K562 (cell line): ENCODE measurements around the gene PPP4R1. TPM values are rescaled to one million over a fixed set of nuclear protein-coding genes. Genes with fewer than 3 reads are reported as not detected.

Source experiments
- ARID1B ChIP-seq: fragments of 450-650 bp; IDR thresholded peaks from 2 replicates; pipeline ENCODE4 v1.6.1; 2016; ENCODE audit warnings: antibody characterized with exemption, mild to moderate bottlenecking, inconsistent platforms
- ARID2 ChIP-seq: fragments of 450-650 bp; IDR thresholded peaks from 2 replicates; pipeline ENCODE4 v1.6.1; 2017; ENCODE audit warnings: antibody characterized with exemption, mild to moderate bottlenecking
- BHLHE40 ChIP-seq: IDR thresholded peaks from 2 replicates; pipeline ENCODE4 v1.6.1; 2011; ENCODE audit warnings: low read length, improper control_type of control experiment
- CC2D1A ChIP-seq: fragments of 450-650 bp; IDR thresholded peaks from 2 replicates; pipeline ENCODE4 v1.6.1; 2017; ENCODE audit warnings: mild to moderate bottlenecking
- DNMT1 ChIP-seq: fragments of 450-650 bp; IDR thresholded peaks from 2 replicates; pipeline ENCODE4 v1.6.1; 2016; ENCODE audit warnings: antibody characterized with exemption, mild to moderate bottlenecking
- FOXJ2 ChIP-seq: fragments of 200-800 bp; sonication (Bioruptor generic); IDR thresholded peaks from 2 replicates; pipeline ENCODE4 v1.6.1; 2016; ENCODE audit warnings: missing genetic modification characterization, missing compliant biosample characterization
- GABPB1 ChIP-seq: sonication (generic); formaldehyde crosslinking; IDR thresholded peaks from 2 replicates; pipeline ENCODE4 v1.8.0; 2022; ENCODE audit warnings: mild to moderate bottlenecking, missing genetic modification reagents
- HMG20B ChIP-seq: fragments of 250-450 bp; sonication (Bioruptor Pico); IDR thresholded peaks from 2 replicates; pipeline ENCODE4 v1.5.0; 2021; ENCODE audit warnings: mild to moderate bottlenecking
- HNRNPUL1 ChIP-seq: fragments of 200-400 bp; formaldehyde crosslinking; IDR thresholded peaks from 2 replicates; pipeline ENCODE4 v1.6.1; 2017; ENCODE audit warnings: low read length
- ILK ChIP-seq: fragments of 450-650 bp; IDR thresholded peaks from 2 replicates; pipeline ENCODE4 v1.6.1; 2016; ENCODE audit warnings: missing genetic modification characterization, low read depth, mild to moderate bottlenecking, missing compliant biosample characterization, moderate library complexity, borderline replicate concordance
- L3MBTL2 ChIP-seq: fragments of 450-650 bp; IDR thresholded peaks from 2 replicates; pipeline ENCODE4 v1.6.1; 2016; ENCODE audit warnings: mild to moderate bottlenecking, moderate library complexity
- PKNOX1 ChIP-seq: fragments of 450-650 bp; IDR thresholded peaks from 2 replicates; pipeline ENCODE4 v1.6.1; 2016
- RNF2 ChIP-seq: sonication (generic); IDR thresholded peaks from 2 replicates; pipeline ENCODE4 v1.6.1; 2016
- SAFB2 ChIP-seq: fragments of 200-400 bp; formaldehyde crosslinking; IDR thresholded peaks from 2 replicates; pipeline ENCODE4 v1.6.1; 2018; ENCODE audit warnings: borderline replicate concordance, low read length, low read depth, moderate library complexity; ENCODE audit not compliant: severe bottlenecking
- SIRT6 ChIP-seq: IDR thresholded peaks from one replicate; pipeline ENCODE4 v1.6.1; 2012; ENCODE audit warnings: low read depth, mild to moderate bottlenecking, control low read depth, inconsistent platforms, low read length, moderate library complexity
- SMAD3 ChIP-seq: fragments of 450-650 bp; formaldehyde crosslinking; conservative IDR thresholded peaks from 2 replicates; pipeline ENCODE4 v1.4.0; 2020; ENCODE audit warnings: mild to moderate bottlenecking
- SOX6 ChIP-seq: fragments of 450-650 bp; IDR thresholded peaks from 2 replicates; pipeline ENCODE4 v1.6.1; 2014; ENCODE audit warnings: mild to moderate bottlenecking
- TCF7 ChIP-seq: sonication (generic); IDR thresholded peaks from 2 replicates; pipeline ENCODE4 v1.6.1; 2016; ENCODE audit warnings: antibody characterized with exemption, borderline replicate concordance
- TFAP4 ChIP-seq: sonication (generic); formaldehyde crosslinking; IDR thresholded peaks from 2 replicates; pipeline ENCODE4 v1.8.0; 2022; ENCODE audit warnings: missing genetic modification reagents, mild to moderate bottlenecking, moderate library complexity, borderline replicate concordance
- ZFX ChIP-seq: sonication (generic); formaldehyde crosslinking; IDR thresholded peaks from 2 replicates; pipeline ENCODE4 v1.8.0; 2022; ENCODE audit warnings: mild to moderate bottlenecking, missing genetic modification reagents, moderate library complexity
- ZKSCAN1 ChIP-seq: fragments of 150-350 bp; IDR thresholded peaks from 2 replicates; pipeline ENCODE4 v1.6.1; 2016; ENCODE audit warnings: low read depth, low read length
- ZNF57 ChIP-seq: fragments of 450-650 bp; formaldehyde crosslinking; IDR thresholded peaks from 2 replicates; pipeline ENCODE4 v1.4.0; 2020; ENCODE audit warnings: mild to moderate bottlenecking, moderate library complexity
- ZNF717 ChIP-seq: fragments of 250-450 bp; sonication (Bioruptor Pico); IDR thresholded peaks from 2 replicates; pipeline ENCODE4 v1.5.0; 2021
- ZNF75A ChIP-seq: fragments of 450-650 bp; formaldehyde crosslinking; IDR thresholded peaks from 2 replicates; pipeline ENCODE4 v1.4.0; 2020; ENCODE audit warnings: mild to moderate bottlenecking
- polyA plus RNA-seq, 8 experiments: library from polyadenylated mRNA; depleted of rRNA in 4 of 8; stranded (reverse) in 5 of 8; unstranded in 3 of 8; fragments of >200 nt; fragmentation: Nextera tagmentation in 2 of 8; fragmentation: Illumina TruSeq in 1 of 8; extraction: Ambion mirVana in 2 of 8; extraction: Trizol in 1 of 8; gene quantifications; 2 replicates each; pipeline versions ENCODE4 v1.2.1 to v1.2.3, GENCODE V29; 2011 to 2014; ENCODE audit warnings: inconsistent platforms in 1 of 8, missing spikeins in 1 of 8
- total RNA-seq, 7 experiments: library from RNA; depleted of rRNA in 6 of 7; stranded (reverse); fragments of >200 nt in 6 of 7; fragmentation: Illumina TruSeq in 2 of 7; extraction: Trizol in 2 of 7; gene quantifications; 2 replicates each; pipeline versions ENCODE4 v1.2.1 to v1.2.3, GENCODE V29; 2011 to 2021; ENCODE audit warnings: low replicate concordance in 1 of 7
- TF ChIP-seq, protein P1 (sequence below): fragments of 450-650 bp; conservative IDR thresholded peaks from 2 replicates; pipeline ENCODE4 v1.6.1; 2016; ENCODE audit warnings: missing genetic modification characterization, low read depth, mild to moderate bottlenecking, missing compliant biosample characterization, moderate library complexity
- TF ChIP-seq, protein P2 (sequence below): fragments of 250-450 bp; sonication (Bioruptor Pico); IDR thresholded peaks from 2 replicates; pipeline ENCODE4 v1.8.0; 2021; ENCODE audit warnings: borderline replicate concordance, mild to moderate bottlenecking, moderate library complexity; ENCODE audit not compliant: poor library complexity, severe bottlenecking
- TF ChIP-seq, protein P3 (sequence below): IDR thresholded peaks from 2 replicates; pipeline ENCODE4 v1.6.1; 2011; ENCODE audit not compliant: insufficient read length; ENCODE audit errors: extremely low read depth
- TF ChIP-seq, protein P4 (sequence below): fragments of 250-450 bp; sonication (Bioruptor Pico); IDR thresholded peaks from 2 replicates; pipeline ENCODE4 v1.9.0; 2021; ENCODE audit warnings: mild to moderate bottlenecking

The PPP4R1 gene
- total and polyA plus RNA-seq, 9 of the 15 experiments (the other 6 are each of a cell fraction or from before 2014, with no cell fraction given), result 23.5 to 136 (median 84.5) TPM

DNA sequence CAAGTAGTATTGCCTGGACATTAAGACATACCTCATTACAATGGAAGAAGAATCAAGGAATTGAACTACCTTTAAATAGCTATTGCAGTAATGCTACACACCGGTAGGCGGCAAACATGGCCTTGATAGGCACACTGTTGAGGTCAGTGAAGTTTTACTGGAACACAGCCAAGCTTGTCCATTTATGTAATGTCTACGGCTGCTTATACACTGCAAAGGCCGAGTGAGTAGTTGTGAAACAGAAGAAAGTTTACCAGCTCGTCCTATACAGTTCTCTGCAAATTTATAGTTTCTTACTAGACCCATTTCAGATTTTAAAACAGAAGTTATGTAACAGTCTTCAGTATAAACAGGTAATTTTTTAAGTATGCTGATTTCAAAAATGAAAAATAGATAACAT lies 38.8 kb downstream of the PPP4R1 start (continued):
- no peak for TF ChIP-seq TFAP4
- TF ChIP-seq, protein P1, sequence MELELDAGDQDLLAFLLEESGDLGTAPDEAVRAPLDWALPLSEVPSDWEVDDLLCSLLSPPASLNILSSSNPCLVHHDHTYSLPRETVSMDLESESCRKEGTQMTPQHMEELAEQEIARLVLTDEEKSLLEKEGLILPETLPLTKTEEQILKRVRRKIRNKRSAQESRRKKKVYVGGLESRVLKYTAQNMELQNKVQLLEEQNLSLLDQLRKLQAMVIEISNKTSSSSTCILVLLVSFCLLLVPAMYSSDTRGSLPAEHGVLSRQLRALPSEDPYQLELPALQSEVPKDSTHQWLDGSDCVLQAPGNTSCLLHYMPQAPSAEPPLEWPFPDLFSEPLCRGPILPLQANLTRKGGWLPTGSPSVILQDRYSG (tag), result no peak
- 0 out of 2 replicates have a peak, but pooled peaks have one; percentile 4 for TF ChIP-seq BHLHE40
- no peak for TF ChIP-seq HNRNPUL1
- TF ChIP-seq ARID1B, result no peak; the same call in 1 of the 2 replicates
- no peak for TF ChIP-seq GABPB1
- TF ChIP-seq DNMT1, result no peak
- no peak for TF ChIP-seq ZNF57 (CRISPR knock-in tag)
- TF ChIP-seq ZNF717, result no peak
- TF ChIP-seq RNF2, result no peak
- peak; percentile 65; the same call in 1 of the 2 replicates for TF ChIP-seq PKNOX1
- no peak for TF ChIP-seq L3MBTL2
- TF ChIP-seq FOXJ2, result 0 out of 2 replicates have a peak, but pooled peaks have one; percentile 31
- peak; percentile 47; the same call in 1 of the 2 replicates for TF ChIP-seq SOX6
- TF ChIP-seq SAFB2, result no peak
- no peak for TF ChIP-seq HMG20B
- no peak for TF ChIP-seq ILK (tag)
- TF ChIP-seq, protein P2, sequence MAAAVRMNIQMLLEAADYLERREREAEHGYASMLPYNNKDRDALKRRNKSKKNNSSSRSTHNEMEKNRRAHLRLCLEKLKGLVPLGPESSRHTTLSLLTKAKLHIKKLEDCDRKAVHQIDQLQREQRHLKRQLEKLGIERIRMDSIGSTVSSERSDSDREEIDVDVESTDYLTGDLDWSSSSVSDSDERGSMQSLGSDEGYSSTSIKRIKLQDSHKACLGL (CRISPR knock-in tag), result no peak
- no peak for TF ChIP-seq TCF7
- no peak for TF ChIP-seq ZKSCAN1
- TF ChIP-seq SMAD3 (CRISPR knock-in tag), result no peak
- TF ChIP-seq, protein P3, sequence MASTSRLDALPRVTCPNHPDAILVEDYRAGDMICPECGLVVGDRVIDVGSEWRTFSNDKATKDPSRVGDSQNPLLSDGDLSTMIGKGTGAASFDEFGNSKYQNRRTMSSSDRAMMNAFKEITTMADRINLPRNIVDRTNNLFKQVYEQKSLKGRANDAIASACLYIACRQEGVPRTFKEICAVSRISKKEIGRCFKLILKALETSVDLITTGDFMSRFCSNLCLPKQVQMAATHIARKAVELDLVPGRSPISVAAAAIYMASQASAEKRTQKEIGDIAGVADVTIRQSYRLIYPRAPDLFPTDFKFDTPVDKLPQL, result no peak
- 0 out of 2 replicates have a peak, but pooled peaks have one; percentile 49 for TF ChIP-seq CC2D1A
- no peak for TF ChIP-seq SIRT6
- 0 out of 2 replicates have a peak, but pooled peaks have one; percentile 24 for TF ChIP-seq ZFX (CRISPR knock-in tag)
- TF ChIP-seq, protein P4, sequence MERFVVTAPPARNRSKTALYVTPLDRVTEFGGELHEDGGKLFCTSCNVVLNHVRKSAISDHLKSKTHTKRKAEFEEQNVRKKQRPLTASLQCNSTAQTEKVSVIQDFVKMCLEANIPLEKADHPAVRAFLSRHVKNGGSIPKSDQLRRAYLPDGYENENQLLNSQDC (CRISPR knock-in tag), result 0 out of 2 replicates have a peak, but pooled peaks have one; percentile 20
- TF ChIP-seq ZNF75A (CRISPR knock-in tag), result 0 out of 2 replicates have a peak, but pooled peaks have one; percentile 9
- peak; percentile 45; the same call in 1 of the 2 replicates for TF ChIP-seq ARID2
